Upper lobe of left lung (tissue), 6 donors: ENCODE measurements around the gene ERMN. TPM values are rescaled to one million over a fixed set of nuclear protein-coding genes. Genes with fewer than 3 reads are reported as not detected.

ENCODE experiments used
- ATAC-seq, 2 donors: fragments of 200-7000 bp; cut with Tn5 transposase; one replicate each; pipeline ENCODE4 v1.9.1; 2022; ENCODE audit warnings: mild to moderate bottlenecking in 2 of 2, moderate library complexity in 2 of 2; ENCODE audit not compliant: low FRiP score in 2 of 2
- DNase-seq, 2 donors: peaks; one replicate each; pipeline ENCODE4 v3.0.0-alpha.2; 2019 to 2020
- H3K27ac ChIP-seq, 4 donors: fragments of 200-600 bp; sonication (generic); one replicate each; pipeline ENCODE4 v1.5.1; 2016 to 2019
- H3K27me3 ChIP-seq, 4 donors: fragments of 200-600 bp; sonication (generic); one replicate each; pipeline ENCODE4 v1.5.1; 2017 to 2019
- H3K36me3 ChIP-seq, 4 donors: fragments of 200-600 bp; sonication (generic); one replicate each; pipeline ENCODE4 v1.5.1; 2016 to 2019
- H3K4me1 ChIP-seq, 4 donors: fragments of 200-600 bp; sonication (generic); one replicate each; pipeline ENCODE4 v1.5.1; 2018 to 2019
- H3K4me3 ChIP-seq, 4 donors: fragments of 200-600 bp; sonication (generic); one replicate each; pipeline ENCODE4 v1.5.1; 2017 to 2019; ENCODE audit warnings: mild to moderate bottlenecking in 2 of 4, moderate library complexity in 1 of 4
- H3K9me3 ChIP-seq, 4 donors: fragments of 200-600 bp; sonication (generic); one replicate each; pipeline ENCODE4 v1.5.1; 2018 to 2019
- EP300 ChIP-seq, 4 donors: sonication (generic); formaldehyde crosslinking; IDR thresholded peaks; one replicate each; pipeline ENCODE4 v1.5.1; 2017; ENCODE audit warnings: antibody characterized with exemption in 4 of 4, control low read depth in 2 of 4
- POLR2A ChIP-seq, 4 donors: fragments of 450-650 bp; IDR thresholded peaks; one replicate each; pipeline ENCODE4 v1.5.1; 2016 to 2017; ENCODE audit warnings: antibody characterized with exemption in 4 of 4, mild to moderate bottlenecking in 2 of 4
- POLR2AphosphoS5 ChIP-seq, 2 donors: sonication (generic); formaldehyde crosslinking; IDR thresholded peaks; one replicate each; pipeline ENCODE4 v1.5.1; 2017; ENCODE audit warnings: antibody characterized with exemption in 2 of 2
- WGBS, 2 donors: methylation state at CpG; one replicate each; pipeline ENCODE4 v1.1.5; 2017 to 2018; 5-methylcytosine and 5-hydroxymethylcytosine counted together
- total RNA-seq, 6 donors: library from RNA; depleted of rRNA in 4 of 6; stranded (reverse); fragments of >200 nt in 4 of 6; gene quantifications; one replicate each; pipeline versions ENCODE4 v1.1.0 to v1.2.1, GENCODE V29; 2016 to 2021
- TF ChIP-seq, protein P1 (sequence below), 6 experiments: fragments of 450-650 bp in 4 of 6; fragments of 200-600 bp in 2 of 6; sonication (generic) in 2 of 6; IDR thresholded peaks; one replicate each; pipeline ENCODE4 v1.5.1; 2016 to 2019; ENCODE audit warnings: antibody characterized with exemption in 6 of 6
- donor health status: DM: no; HTN: no; CAD: no; lungs with moderate emphysema.
- donor health status: DM: no; HTN: yes; CAD: no; lungs with severe emphysema.

ERMN gene
- total RNA-seq, 6 donors from 2014 or later = 0.07 to 5.2 (median 0.78) TPM

DNA sequence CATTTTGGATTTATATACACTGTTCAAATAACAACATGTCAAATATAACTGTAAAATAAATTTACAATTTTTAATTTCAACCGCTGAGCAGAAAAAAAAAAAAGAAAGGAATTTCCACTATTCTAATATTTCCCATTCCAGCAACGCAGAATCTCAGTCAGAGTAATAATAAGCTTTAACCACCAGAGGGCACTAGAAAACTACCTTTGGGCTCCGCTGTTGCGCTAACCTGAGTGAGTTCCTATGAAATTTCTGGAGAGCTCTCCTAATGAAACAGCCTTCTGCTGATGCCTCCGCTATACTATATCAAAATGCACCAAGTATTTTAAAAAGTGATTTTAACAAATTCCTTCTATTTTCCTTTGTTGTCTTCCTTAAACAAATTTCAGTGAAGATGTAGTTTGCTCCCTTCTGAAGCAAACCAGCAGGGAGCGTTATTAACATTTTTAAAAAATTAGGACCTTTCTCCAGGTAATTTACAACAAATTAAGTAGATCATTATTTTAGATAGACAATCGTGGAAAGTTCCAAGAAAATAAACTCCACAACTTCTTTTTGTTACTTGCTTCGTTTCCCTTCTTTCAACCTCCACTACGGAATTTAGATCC, 23.0 kb downstream of the ERMN start:
- H3K9me3 ChIP-seq = no peaks in the 10 kb centered on the region
- ATAC-seq (peak; percentile 71 to 86), DNase-seq (peak in 1 of 2 donors; percentile 36)
- no peak overlapping the region for H3K4me3 ChIP-seq
- H3K27me3 ChIP-seq = no peaks in the 10 kb centered on the region
- TF ChIP-seq POLR2A (IDR thresholded peaks at IDR 0.05) (no peak), POLR2AphosphoS5 (IDR thresholded peaks at IDR 0.05) (no peak)
- TF ChIP-seq, protein P1, sequence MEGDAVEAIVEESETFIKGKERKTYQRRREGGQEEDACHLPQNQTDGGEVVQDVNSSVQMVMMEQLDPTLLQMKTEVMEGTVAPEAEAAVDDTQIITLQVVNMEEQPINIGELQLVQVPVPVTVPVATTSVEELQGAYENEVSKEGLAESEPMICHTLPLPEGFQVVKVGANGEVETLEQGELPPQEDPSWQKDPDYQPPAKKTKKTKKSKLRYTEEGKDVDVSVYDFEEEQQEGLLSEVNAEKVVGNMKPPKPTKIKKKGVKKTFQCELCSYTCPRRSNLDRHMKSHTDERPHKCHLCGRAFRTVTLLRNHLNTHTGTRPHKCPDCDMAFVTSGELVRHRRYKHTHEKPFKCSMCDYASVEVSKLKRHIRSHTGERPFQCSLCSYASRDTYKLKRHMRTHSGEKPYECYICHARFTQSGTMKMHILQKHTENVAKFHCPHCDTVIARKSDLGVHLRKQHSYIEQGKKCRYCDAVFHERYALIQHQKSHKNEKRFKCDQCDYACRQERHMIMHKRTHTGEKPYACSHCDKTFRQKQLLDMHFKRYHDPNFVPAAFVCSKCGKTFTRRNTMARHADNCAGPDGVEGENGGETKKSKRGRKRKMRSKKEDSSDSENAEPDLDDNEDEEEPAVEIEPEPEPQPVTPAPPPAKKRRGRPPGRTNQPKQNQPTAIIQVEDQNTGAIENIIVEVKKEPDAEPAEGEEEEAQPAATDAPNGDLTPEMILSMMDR (IDR thresholded peaks at IDR 0.05) = peak; percentile 33 to 81 (median 58)
- H3K4me1 ChIP-seq = no peaks in the 10 kb centered on the region
- WGBS, 2 donors = 36 to 40% methylated on average over 9 of the region's 9 CpGs
- H3K36me3 ChIP-seq = no peaks in the 10 kb centered on the region
- H3K27ac ChIP-seq = no peak overlapping the region

DNA sequence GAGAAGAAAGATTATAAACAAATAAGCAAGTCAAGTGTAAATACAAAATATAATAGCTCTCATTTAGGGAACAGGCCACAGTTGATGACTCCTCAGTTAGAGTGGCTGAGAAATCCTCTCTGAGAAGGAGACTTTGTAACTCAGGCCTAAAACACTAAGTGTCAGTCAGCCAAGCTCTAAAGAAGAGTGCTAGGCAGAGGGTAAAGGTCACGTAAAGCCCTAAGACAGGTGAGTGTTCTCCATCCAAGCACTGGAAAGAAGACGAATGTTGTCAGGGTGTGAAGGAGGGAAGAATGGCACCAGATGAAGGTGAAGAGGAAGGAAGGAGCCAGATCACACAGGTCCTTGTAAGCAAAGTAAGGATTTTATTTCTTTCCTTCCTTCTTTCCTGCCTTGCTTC, 24.3 kb downstream of the ERMN start:
- 86 to 87% methylated on average over 2 of the region's 2 CpGs for WGBS, 2 donors
- H3K36me3 ChIP-seq = no peaks in the 10 kb centered on the region
- no peaks in the 10 kb centered on the region for H3K4me1 ChIP-seq
- TF ChIP-seq, protein P1 (IDR thresholded peaks at IDR 0.05) = no peak
- TF ChIP-seq EP300 (IDR thresholded peaks at IDR 0.05) (no peak), POLR2A (IDR thresholded peaks at IDR 0.05) (no peak), POLR2AphosphoS5 (IDR thresholded peaks at IDR 0.05) (no peak)
- ATAC-seq (no peak), DNase-seq (no peak)
- no peak overlapping the region for H3K27ac ChIP-seq
- no peak overlapping the region for H3K4me3 ChIP-seq
- H3K9me3 ChIP-seq = no peaks in the 10 kb centered on the region
- no peaks in the 10 kb centered on the region for H3K27me3 ChIP-seq

DNA sequence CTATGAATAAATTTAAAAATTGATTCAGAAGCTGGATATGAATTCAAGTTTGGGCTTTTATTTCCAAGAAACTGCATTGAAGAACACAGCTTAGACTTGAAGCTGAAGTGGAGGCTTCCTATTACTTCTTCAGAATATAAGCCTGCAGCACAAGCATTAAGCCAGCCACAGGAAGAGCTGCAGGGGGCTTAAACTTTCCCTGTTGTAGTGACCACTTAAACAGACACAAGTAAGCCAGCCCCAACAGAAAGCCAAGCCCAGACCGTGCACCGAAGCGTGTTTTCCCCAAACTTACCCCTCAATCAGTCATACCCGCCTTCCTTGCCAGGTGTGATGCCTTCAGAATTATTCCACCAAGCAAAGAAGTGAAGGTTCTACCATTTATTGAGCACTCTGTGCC, 28.7 kb downstream of the ERMN start:
- ATAC-seq (no peak), DNase-seq (no peak)
- no peaks in the 10 kb centered on the region for H3K27me3 ChIP-seq
- WGBS, 2 donors = 91 to 95% methylated on average over 4 of the region's 4 CpGs
- H3K27ac ChIP-seq = no peak overlapping the region
- H3K4me1 ChIP-seq = peaks cover 0 to 3% (median 0%) of the 10 kb centered on the region in 4 donors
- no peaks in the 10 kb centered on the region for H3K36me3 ChIP-seq
- H3K4me3 ChIP-seq = no peak overlapping the region
- TF ChIP-seq, protein P1 (IDR thresholded peaks at IDR 0.05) = no peak
- TF ChIP-seq EP300 (IDR thresholded peaks at IDR 0.05) = no peak
- no peak for TF ChIP-seq POLR2AphosphoS5 (IDR thresholded peaks at IDR 0.05)
- TF ChIP-seq POLR2A (IDR thresholded peaks at IDR 0.05) = no peak
- H3K9me3 ChIP-seq = no peaks in the 10 kb centered on the region

DNA sequence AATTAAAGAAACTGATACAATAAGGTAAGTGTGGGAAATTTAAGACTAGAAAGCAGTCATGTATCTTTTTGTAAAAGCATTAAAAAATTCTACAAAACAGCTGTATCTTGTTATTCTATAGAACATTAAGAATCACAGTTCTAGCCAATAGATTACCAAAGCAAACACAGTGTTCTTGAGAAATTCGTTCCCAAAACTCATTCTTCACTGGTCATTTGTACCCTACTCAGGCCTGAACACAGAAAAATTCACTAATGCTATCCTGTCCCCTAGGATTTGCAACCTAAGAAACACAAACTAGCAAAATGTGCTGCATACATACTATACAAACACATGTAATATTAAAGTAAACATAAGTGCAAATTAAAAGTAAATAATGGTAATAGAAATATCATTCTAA, 29.1 kb downstream of the ERMN start:
- DNase-seq = no peak
- TF ChIP-seq EP300 (IDR thresholded peaks at IDR 0.05) (no peak), POLR2AphosphoS5 (IDR thresholded peaks at IDR 0.05) (no peak), POLR2A (IDR thresholded peaks at IDR 0.05) (no peak)
- TF ChIP-seq, protein P1 (IDR thresholded peaks at IDR 0.05) = no peak
- Histone ChIP-seq H3K4me3 (no peak overlapping the region), H3K4me1 (peaks cover 0 to 3% (median under 1%) of the 10 kb centered on the region in 4 donors), H3K36me3 (no peaks in the 10 kb centered on the region), H3K27ac (no peak overlapping the region), H3K9me3 (no peaks in the 10 kb centered on the region), H3K27me3 (no peaks in the 10 kb centered on the region)
- ATAC-seq = no peak
- WGBS, 2 donors = 47 to 51% methylated on average over 1 of the region's 1 CpG

DNA sequence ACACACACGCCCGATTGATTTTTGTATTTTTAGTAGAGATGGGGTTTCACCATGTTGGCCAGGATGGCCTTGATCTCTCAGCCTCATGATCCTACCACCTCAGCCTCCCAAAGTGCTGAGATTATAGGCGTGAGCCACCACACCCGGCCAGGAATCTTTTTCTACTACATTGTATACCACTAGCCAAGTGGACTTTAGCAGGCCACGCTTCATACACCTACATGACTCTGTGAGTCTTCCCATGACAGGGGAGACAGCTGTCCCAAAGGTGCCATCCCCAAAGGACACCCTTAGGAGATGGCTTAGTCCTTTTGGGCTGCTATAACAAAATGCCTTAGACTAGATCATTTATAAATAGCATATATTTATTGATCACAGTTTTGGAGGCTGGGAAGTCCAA, 32.8 kb downstream of the ERMN start:
- WGBS, 2 donors = 94 to 95% methylated on average over 5 of the region's 5 CpGs
- Histone ChIP-seq H3K27me3 (no peaks in the 10 kb centered on the region), H3K27ac (no peak overlapping the region), H3K9me3 (no peaks in the 10 kb centered on the region), H3K4me3 (no peak overlapping the region), H3K4me1 (peaks cover 0 to 11% (median 2%) of the 10 kb centered on the region in 4 donors), H3K36me3 (no peaks in the 10 kb centered on the region)
- ATAC-seq (no peak), DNase-seq (no peak)
- TF ChIP-seq EP300 (IDR thresholded peaks at IDR 0.05) (no peak), POLR2AphosphoS5 (IDR thresholded peaks at IDR 0.05) (no peak), POLR2A (IDR thresholded peaks at IDR 0.05) (no peak)
- TF ChIP-seq, protein P1 (IDR thresholded peaks at IDR 0.05) = no peak
